Spinal cord (tissue), 10 donors: ENCODE results near the gene ZNF383. TPM values are rescaled to one million over a fixed set of nuclear protein-coding genes. Genes with fewer than 3 reads are reported as not detected.
"Not testable (repeated sequence)": the region's sequence is repeated elsewhere in the genome, so short reads cannot be mapped to it uniquely, and the experiment has no call there.

Source experiments
- DNase-seq, 6 donors: peaks; one replicate each; pipeline versions ENCODE4 v3.0.0 to v3.0.0-alpha.2; 2013 to 2015; ENCODE audit warnings: low spot score in 6 of 6, low read depth in 4 of 6
- H3K27ac ChIP-seq: one replicate; pipeline ENCODE4 v1.5.1; 2013; ENCODE audit warnings: low read depth, low read length, control low read depth
- H3K27me3 ChIP-seq: one replicate; pipeline ENCODE4 v1.6.1; 2013; ENCODE audit warnings: low read length; ENCODE audit not compliant: control insufficient read depth, insufficient read depth
- H3K36me3 ChIP-seq: one replicate; pipeline ENCODE4 v1.6.1; 2013; ENCODE audit warnings: low read length; ENCODE audit not compliant: control insufficient read depth, insufficient read depth
- H3K4me1 ChIP-seq: one replicate; pipeline ENCODE4 v1.6.1; 2013; ENCODE audit warnings: low read length; ENCODE audit not compliant: control insufficient read depth, insufficient read depth
- H3K4me3 ChIP-seq: one replicate; pipeline ENCODE4 v1.5.1; 2013; ENCODE audit warnings: low read depth, low read length, control low read depth
- H3K9me3 ChIP-seq: one replicate; pipeline ENCODE4 v1.6.1; 2013; ENCODE audit warnings: low read length; ENCODE audit not compliant: control insufficient read depth, insufficient read depth
- WGBS: methylation state at CpG from one replicate; pipeline ENCODE4 v1.1.5; 2013; ENCODE audit warnings: missing lambda C conversion rate; ENCODE audit not compliant: insufficient coverage; 5-methylcytosine and 5-hydroxymethylcytosine counted together
- long read RNA-seq, 4 donors: transcript quantifications; one replicate each; lab custom pipeline, GENCODE V29; 2026
- polyA plus RNA-seq, 2 donors: library from polyadenylated mRNA; unstranded; fragments of 120-200 nt; gene quantifications; one replicate each; pipeline ENCODE4 v1.2.1, GENCODE V29; 2013; ENCODE audit not compliant: insufficient read length in 2 of 2
- total RNA-seq, 2 donors: library from RNA; depleted of rRNA in 1 of 2; stranded (reverse); fragments of 120-200 nt in 1 of 2; fragments of >200 nt in 1 of 2; gene quantifications; one replicate each; pipeline versions ENCODE4 v1.2.3 to v1.2.4, GENCODE V29; 2013 to 2014
- donor health status: healthy.

The ZNF383 gene
- total RNA-seq (10 to 100 TPM; 15.0 to 16.8 TPM), polyA plus RNA-seq (10 to 100 TPM; 10.8 to 12.1 TPM)
- long read RNA-seq, donor 1 = 0 reads
- long read RNA-seq, donor 2 = 0 reads
- long read RNA-seq, donor 3 = 0 reads
- long read RNA-seq, donor 4, partial matches to known transcripts = 0 of 2 reads
- long read RNA-seq, donor 4, other reads (novel, unspliced or antisense) = 0 of 2 reads

DNA sequence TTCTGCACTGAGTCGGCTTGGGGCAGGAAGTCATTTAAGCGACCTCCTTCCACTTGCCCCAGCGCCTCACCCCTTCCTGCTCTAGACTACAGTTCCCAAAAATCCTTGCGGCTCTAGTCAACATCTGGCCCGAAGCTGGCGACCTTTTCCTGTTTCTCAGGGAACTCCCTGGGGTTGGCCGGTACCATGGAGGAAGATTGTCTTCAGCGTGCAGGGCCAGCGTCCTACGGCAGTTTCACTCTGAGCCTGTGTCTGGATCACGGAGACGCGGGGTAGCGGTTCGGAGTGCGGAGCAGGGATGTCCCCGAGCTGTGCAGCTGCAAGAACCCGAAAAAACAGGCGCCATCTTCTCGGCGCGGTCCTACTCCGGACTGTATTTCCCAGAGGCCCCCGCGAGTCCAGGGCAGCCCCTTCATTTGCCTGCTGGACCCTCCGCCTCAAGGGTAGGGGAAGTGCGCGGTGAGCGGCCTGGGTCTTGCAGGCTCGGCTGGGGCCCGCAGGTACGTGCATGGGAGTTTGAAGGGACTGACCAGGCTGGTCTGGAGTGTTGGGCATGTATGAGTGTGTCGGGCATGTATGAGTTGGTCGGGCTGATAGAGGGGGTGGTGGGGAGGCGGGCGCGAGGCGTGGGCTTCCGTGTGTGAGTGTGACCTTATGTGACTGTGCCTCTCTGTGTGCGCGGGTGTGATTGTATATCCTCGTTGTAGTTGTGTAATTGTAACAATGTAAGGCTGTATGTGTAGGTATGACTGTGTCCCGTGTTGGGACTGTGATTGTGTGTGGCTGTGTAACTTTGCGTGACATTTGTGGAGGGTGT is at the start of gene ZNF383:
Gene ZNF383 (plus strand): TSS at position 440 of the 817 bp plus-strand sequence. CDS start 12,240 bp downstream, outside the sequence.
- WGBS = under 1% methylated on average over 44 of the region's 44 CpGs
- Histone ChIP-seq H3K27ac (peak within 1 kb of the TSS; percentile 96), H3K9me3 (no peaks in the 10 kb centered on the region), H3K27me3 (no peaks in the 10 kb centered on the region), H3K4me3 (peak within 1 kb of the TSS; percentile 92), H3K4me1 (peaks cover 7% of the 10 kb centered on the region), H3K36me3 (peaks cover 7% of the 10 kb centered on the region)
- DNase-seq = peak; percentile 82 to 98 (median 94)

DNA sequence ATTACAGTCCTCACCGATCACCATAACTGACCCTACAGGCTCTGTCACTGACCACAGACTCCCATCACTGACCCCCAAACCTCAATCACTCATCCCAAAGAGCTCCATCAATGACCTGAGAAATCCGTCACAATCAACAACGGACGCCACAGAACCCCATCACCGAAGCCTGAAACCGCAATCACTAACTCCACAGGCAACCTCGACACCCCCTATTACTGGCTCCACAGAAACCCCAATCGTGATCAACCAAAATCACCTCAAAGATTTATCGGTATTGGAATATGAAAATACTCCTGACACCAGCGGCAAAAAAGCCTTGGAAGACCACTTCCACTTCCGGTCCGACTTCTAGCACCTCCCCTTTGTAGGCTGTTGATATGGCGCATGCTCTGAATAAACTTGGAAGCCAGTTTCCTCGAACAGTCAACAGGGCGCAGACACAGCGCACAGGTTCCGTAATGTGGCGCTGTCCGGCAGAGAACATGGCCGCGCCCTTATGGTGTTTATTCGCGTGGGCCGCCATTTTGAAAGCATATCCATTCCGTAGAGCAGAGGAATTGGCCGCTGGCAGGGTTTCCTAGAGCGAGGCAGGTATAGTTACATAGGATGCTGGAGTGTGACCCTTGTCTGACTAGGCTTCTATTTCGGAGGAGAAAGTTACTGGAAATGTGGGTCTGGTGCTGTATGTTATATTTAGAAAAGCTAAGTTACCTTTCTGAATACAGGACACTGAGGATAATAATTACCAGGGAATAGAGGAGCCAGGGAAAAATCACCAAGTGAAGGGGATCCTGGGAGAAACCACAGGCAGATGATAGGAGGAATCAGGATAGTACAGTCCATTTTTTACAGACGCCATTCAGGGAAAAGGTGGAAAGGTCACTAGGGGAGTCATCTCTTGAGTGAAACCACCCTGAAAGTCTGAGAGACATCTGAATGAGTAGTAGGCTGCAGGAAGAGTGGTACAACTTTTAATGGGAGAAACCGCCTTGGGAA is 45.3 kb upstream of the ZNF383 start, which contains the start of gene ZNF585A:
Gene ZNF585A (minus strand): TSS at position 328 of the 999 bp plus-strand sequence. CDS start 2,785 bp downstream, outside the sequence.
- no peaks in the 10 kb centered on the region for H3K27me3 ChIP-seq
- 4% methylated on average over 29 of the region's 30 CpGs for WGBS
- H3K36me3 ChIP-seq = peaks cover 7% of the 10 kb centered on the region
- H3K9me3 ChIP-seq = no peaks in the 10 kb centered on the region
- peak within 1 kb of the TSS; percentile 45 for H3K27ac ChIP-seq
- H3K4me3 ChIP-seq = peak within 1 kb of the TSS; percentile 68
- DNase-seq = peak; percentile 83 to 99 (median 92)
- peaks cover 4% of the 10 kb centered on the region for H3K4me1 ChIP-seq

DNA sequence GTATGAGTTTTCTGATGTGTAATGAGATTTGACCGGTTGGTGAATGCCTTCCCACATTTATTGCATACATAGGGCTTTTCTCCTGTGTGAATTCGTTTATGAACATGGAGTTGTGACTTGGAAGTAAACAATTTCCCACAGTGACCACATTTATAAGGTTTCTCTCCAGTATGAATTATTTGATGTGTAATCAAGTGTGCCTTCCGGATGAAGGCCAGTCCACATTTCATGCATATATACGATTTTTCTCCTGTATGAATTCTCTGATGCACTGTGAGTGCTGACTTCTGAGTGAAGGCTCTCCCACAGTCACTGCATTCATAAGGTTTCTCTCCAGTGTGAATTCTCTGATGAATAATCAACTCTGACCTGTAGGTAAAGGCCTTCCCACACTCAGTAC is 31.9 kb upstream of the ZNF383 start:
- no CpG with 5 or more reads among the region's 4 CpGs for WGBS

GRCh38 chr19:37195248-37195647 is 22.8 kb upstream of the ZNF383 start:
- no CpG with 5 or more reads among the region's 4 CpGs for WGBS
- DNase-seq, H3K27ac ChIP-seq, H3K27me3 ChIP-seq, H3K9me3 ChIP-seq, H3K4me1 ChIP-seq, H3K4me3 ChIP-seq: not testable (repeated sequence)
- H3K36me3 ChIP-seq = peaks cover 38% of the 10 kb centered on the region

More for the DNA sequence above, 31.9 kb upstream of the ZNF383 start:
- DNase-seq, H3K4me1 ChIP-seq, H3K4me3 ChIP-seq, H3K27me3 ChIP-seq, H3K27ac ChIP-seq, H3K9me3 ChIP-seq: not testable (repeated sequence)
- peaks cover 22% of the 10 kb centered on the region for H3K36me3 ChIP-seq

DNA sequence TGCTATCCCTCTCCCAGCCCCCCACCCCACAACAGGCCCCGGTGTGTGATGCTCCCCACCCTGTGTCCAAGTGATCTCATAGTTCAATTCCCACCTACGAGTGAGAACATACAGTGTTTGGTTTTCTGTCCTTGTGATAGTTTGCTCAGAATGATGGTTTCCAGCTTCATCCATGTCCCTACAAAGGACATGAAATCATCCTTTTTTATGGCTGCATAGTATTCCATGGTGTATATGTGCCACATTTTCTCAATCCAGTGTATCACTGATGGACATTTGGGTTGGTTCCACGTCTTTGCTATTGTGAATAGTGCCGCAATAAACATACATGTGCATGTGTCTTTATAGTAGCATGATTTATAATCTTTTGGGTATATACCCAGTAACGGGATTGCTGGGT is 20.9 kb upstream of the ZNF383 start:
- H3K36me3 ChIP-seq = peaks cover 33% of the 10 kb centered on the region
- not testable (repeated sequence) for H3K27me3 ChIP-seq, H3K27ac ChIP-seq, H3K9me3 ChIP-seq, DNase-seq, H3K4me3 ChIP-seq, H3K4me1 ChIP-seq
- no CpG with 5 or more reads among the region's 5 CpGs for WGBS

DNA sequence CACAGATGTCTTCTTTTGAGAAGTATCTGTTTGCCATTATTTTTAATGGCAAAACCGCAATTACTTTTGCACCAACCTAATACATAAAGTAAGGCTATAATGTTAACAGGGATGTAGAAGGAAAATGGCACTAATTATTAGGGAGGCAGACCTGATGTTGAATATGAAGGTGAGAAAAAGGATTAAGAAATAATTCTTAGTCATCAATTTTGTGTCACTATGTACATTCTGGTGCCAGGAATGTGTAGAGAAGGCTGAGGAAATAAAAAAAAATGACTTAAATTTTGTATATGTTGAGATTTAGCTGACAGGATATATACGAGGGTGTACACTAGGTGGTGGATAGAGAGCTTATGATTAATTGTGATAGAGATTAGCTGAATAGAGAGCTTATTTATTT is 20.2 kb upstream of the ZNF383 start:
- H3K4me3 ChIP-seq = no peak overlapping the region
- no peak overlapping the region for H3K27ac ChIP-seq
- no CpG with 5 or more reads among the region's 2 CpGs for WGBS
- no peak for DNase-seq
- H3K36me3 ChIP-seq = peaks cover 31% of the 10 kb centered on the region
- H3K4me1 ChIP-seq = no peaks in the 10 kb centered on the region
- no peaks in the 10 kb centered on the region for H3K9me3 ChIP-seq
- no peaks in the 10 kb centered on the region for H3K27me3 ChIP-seq

DNA sequence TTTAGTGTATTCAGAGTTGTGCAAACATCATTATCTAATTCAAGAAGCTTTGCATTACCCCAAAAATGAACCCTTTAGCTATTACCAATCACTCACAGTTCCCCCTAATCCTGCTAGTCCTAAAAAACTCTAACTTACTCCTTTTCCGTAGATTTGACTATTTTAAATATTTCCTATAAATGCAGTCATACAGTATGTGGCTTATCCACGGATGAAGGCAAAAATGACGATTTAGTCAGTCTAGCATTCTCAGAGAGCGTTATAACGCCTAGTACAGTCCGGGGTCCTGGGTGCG is 587 bp upstream of the ZNF383 start:
- Histone ChIP-seq H3K27ac (peak overlapping the region; percentile 96), H3K4me1 (peaks cover 7% of the 10 kb centered on the region), H3K9me3 (no peaks in the 10 kb centered on the region), H3K27me3 (no peaks in the 10 kb centered on the region), H3K4me3 (peak overlapping the region; percentile 92), H3K36me3 (peaks cover 6% of the 10 kb centered on the region)
- DNase-seq = no peak
- 0% methylated on average over 6 of the region's 7 CpGs for WGBS

DNA sequence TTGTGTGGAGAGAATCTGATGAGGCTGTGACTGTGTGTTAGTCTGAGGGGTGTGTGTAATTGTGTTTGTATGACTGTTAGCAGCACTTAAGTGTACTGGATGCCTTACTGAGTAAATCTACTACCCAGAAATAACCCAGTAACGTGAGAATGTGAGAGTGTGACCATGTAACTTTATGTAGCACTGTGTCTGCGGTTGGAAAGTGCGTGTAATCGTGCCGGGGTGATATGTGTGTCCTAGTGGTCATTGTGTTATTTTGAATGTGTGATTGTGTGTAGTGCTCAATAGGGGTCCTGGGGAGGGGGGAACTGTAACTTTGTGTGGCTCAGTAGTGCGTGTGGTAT is 550 bp downstream of the ZNF383 start:
- H3K9me3 ChIP-seq = no peaks in the 10 kb centered on the region
- peak overlapping the region; percentile 96 for H3K27ac ChIP-seq
- peak overlapping the region; percentile 92 for H3K4me3 ChIP-seq
- peaks cover 7% of the 10 kb centered on the region for H3K36me3 ChIP-seq
- DNase-seq = no peak
- H3K27me3 ChIP-seq = no peaks in the 10 kb centered on the region
- WGBS = 24% methylated on average over 6 of the region's 6 CpGs
- peaks cover 7% of the 10 kb centered on the region for H3K4me1 ChIP-seq

GRCh38 chr19:37220383-37220782 is 2.4 kb downstream of the ZNF383 start:
- Histone ChIP-seq H3K4me1 (peaks cover 7% of the 10 kb centered on the region), H3K36me3 (peaks cover 15% of the 10 kb centered on the region), H3K4me3 (no peak overlapping the region), H3K9me3 (no peaks in the 10 kb centered on the region), H3K27me3 (no peaks in the 10 kb centered on the region), H3K27ac (no peak overlapping the region)
- DNase-seq = no peak
- no CpG with 5 or more reads among the region's 3 CpGs for WGBS
